Endometrial microvascular endothelial cells (primary cell): ENCODE results near the gene PSMB7. TPM values are rescaled to one million over a fixed set of nuclear protein-coding genes. Genes with fewer than 3 reads are reported as not detected.
"Not testable (repeated sequence)": the region's sequence is repeated elsewhere in the genome, so short reads cannot be mapped to it uniquely, and the experiment has no call there.

Experiments used
- in situ Hi-C: cut with HindIII; loops from 2 replicates; pipeline ENCODE4 v1.10.0; 2017; ENCODE audit warnings: low sequenced_read_pairs, low pct_unique_long_range_greater_than_20kb; ENCODE audit errors: inconsistent ontology term
- total RNA-seq: library from RNA; depleted of rRNA; stranded (reverse); fragments of >200 nt; gene quantifications from one replicate; pipeline ENCODE4 v1.2.3, GENCODE V29; 2015; ENCODE audit errors: inconsistent ontology term

Gene PSMB7
- total RNA-seq, 1 donor from 2014 or later: 412 TPM

- in situ Hi-C loops: no loop called here
These were observed 32.0 kb upstream of the PSMB7 start for GRCh38 chr9:124447297-124447661.

- in situ Hi-C loops: no loop called here
These were observed 28.9 kb upstream of the PSMB7 start for GRCh38 chr9:124444166-124444565.

GRCh38 chr9:124443625-124444024 is 28.4 kb upstream of the PSMB7 start:
- in situ Hi-C loops: no loop called here

GRCh38 chr9:124442826-124443225 is 27.6 kb upstream of the PSMB7 start:
- in situ Hi-C loops: no loop called here

GRCh38 chr9:124442379-124442778 is 27.1 kb upstream of the PSMB7 start:
- in situ Hi-C loops: no loop called here

GRCh38 chr9:124441291-124441690 is 26.0 kb upstream of the PSMB7 start:
- in situ Hi-C loops: no loop called here

- in situ Hi-C loops: no loop called here
These were observed 25.5 kb upstream of the PSMB7 start for GRCh38 chr9:124440786-124441185.

- in situ Hi-C loops: no loop called here
These were observed 24.5 kb upstream of the PSMB7 start for GRCh38 chr9:124439686-124440243.

GRCh38 chr9:124439086-124439485 is 23.8 kb upstream of the PSMB7 start:
- in situ Hi-C loops: no loop called here

GRCh38 chr9:124438091-124438490 is 22.8 kb upstream of the PSMB7 start:
- in situ Hi-C loops: no loop called here

GRCh38 chr9:124437086-124437485 is 21.8 kb upstream of the PSMB7 start:
- in situ Hi-C loops: no loop called here

- in situ Hi-C loops: no loop called here
These were observed 21.1 kb upstream of the PSMB7 start for GRCh38 chr9:124436320-124436719.

- in situ Hi-C loops: no loop called here
These were observed 14.3 kb upstream of the PSMB7 start for GRCh38 chr9:124429530-124429867.

GRCh38 chr9:124428751-124429529 is 13.7 kb upstream of the PSMB7 start:
- in situ Hi-C loops: no loop called here

- in situ Hi-C loops: no loop called here
These were observed 12.0 kb upstream of the PSMB7 start for GRCh38 chr9:124427281-124427680.

GRCh38 chr9:124426361-124426760 is 11.1 kb upstream of the PSMB7 start:
- in situ Hi-C loops: no loop called here

GRCh38 chr9:124425733-124426132 is 10.5 kb upstream of the PSMB7 start:
- in situ Hi-C loops: not testable (repeated sequence)

GRCh38 chr9:124423591-124423990 is 8.3 kb upstream of the PSMB7 start:
- in situ Hi-C loops: no loop called here

- in situ Hi-C loops: no loop called here
These were observed 7.9 kb upstream of the PSMB7 start for GRCh38 chr9:124423155-124423554.

GRCh38 chr9:124420991-124421543 is 5.8 kb upstream of the PSMB7 start:
- in situ Hi-C loops: no loop called here
